Measurements from ENCODE around the gene ARHGAP33. TPM values are rescaled to one million over a fixed set of nuclear protein-coding genes. Genes with fewer than 3 reads are reported as not detected.

The ARHGAP33 gene
- total and polyA plus RNA-seq, 2 donors (not counting 1 experiment from before 2014, with no cell fraction given) = 0.58 to 2.3 TPM

DNA sequence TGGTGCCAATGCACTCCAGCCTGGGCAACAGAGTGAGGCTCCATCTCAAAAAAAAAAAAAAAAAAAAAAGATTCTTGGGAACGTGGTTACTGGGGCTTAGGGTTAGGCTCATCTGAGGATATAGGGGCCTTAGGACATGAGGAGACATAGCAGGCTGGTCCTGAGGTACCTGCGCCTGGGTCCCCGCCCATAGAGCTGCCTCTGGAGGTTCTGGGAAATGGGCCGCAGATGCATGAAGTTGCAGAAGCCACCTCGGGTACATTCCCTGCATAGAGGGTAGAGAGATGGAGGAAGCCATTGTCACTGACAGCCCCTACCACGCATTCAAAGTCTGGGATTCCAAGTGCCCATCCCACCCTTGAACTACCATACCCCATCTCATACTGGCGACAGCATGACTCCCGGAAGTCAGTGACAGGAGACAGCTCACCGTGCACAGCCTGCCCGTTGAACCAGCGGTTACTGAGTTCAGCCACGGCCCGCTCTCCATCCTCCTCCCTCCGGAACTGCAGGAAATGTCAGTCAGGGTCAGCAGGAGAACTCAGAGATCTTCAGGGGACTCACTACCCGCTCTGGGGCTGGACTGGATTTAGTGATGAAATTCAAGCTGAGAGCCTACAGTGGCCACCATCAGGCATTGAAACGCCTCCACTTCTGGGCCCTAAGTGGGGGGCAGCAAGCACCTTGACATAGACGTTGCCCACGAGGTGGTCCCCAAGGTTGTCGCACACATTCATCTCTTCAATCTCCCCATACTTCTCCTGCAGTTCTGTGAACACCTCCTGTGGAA is 31.5 kb upstream of the ARHGAP33 start:
- Histone ChIP-seq H3K36me3 (ENCODE audit: control insufficient read depth, insufficient read depth, low read length) (no peaks in the 10 kb centered on the region), H2AFZ (ENCODE audit: low read length) (no peak overlapping the region), H3K9ac (ENCODE audit: insufficient read depth, low read length) (no peak overlapping the region), H3K9me3 (ENCODE audit: control insufficient read depth, insufficient read depth, low read depth, low read length) (no peaks in the 10 kb centered on the region), H3K79me2 (ENCODE audit: control insufficient read depth, insufficient read depth, low read length) (peaks cover 12% of the 10 kb centered on the region), H3K27ac (ENCODE audit: insufficient read depth, low read length) (no peak overlapping the region), H3K27me3 (ENCODE audit: control insufficient read depth, insufficient read depth, low read length) (no peaks in the 10 kb centered on the region), H4K20me1 (ENCODE audit: control insufficient read depth, extremely low read depth, insufficient read depth, low read length) (no peaks in the 10 kb centered on the region), H3K4me1 (ENCODE audit: control insufficient read depth, extremely low read depth, insufficient read depth, low read length) (peaks cover 12% of the 10 kb centered on the region), H3K4me2 (ENCODE audit: extremely low read depth, insufficient read depth, low read length) (peak overlapping the region; percentile 89), H3K4me3 (replicated peaks in 1 of 4; ENCODE audit: control extremely low read depth in 1 of 4, insufficient read depth in 1 of 4, low read depth in 3 of 4, low read length in 4 of 4) (peak overlapping the region in 1 of 4 experiments; percentile 51)
- no peak for DNase-seq (ENCODE audit: low read depth in 2 of 2)
- no peak for TF ChIP-seq EZH2 (IDR thresholded peaks at IDR 0.05; ENCODE audit: low read length, missing control alignments)
- TF ChIP-seq CTCF (conservative IDR thresholded peaks at IDR 0.05 in 1 of 2, IDR thresholded peaks at IDR 0.05 in 1 of 2; ENCODE audit: low read depth in 1 of 2, low read length in 2 of 2) = no peak

GRCh38 chr19:35744430-35745327 is 30.7 kb upstream of the ARHGAP33 start:
- H3K9me3 ChIP-seq (ENCODE audit: control insufficient read depth, insufficient read depth, low read depth, low read length) = no peaks in the 10 kb centered on the region
- H3K9ac ChIP-seq (ENCODE audit: insufficient read depth, low read length) = peak overlapping the region; percentile 94
- TF ChIP-seq EZH2 (IDR thresholded peaks at IDR 0.05; ENCODE audit: low read length, missing control alignments) = no peak
- TF ChIP-seq CTCF (conservative IDR thresholded peaks at IDR 0.05 in 1 of 2, IDR thresholded peaks at IDR 0.05 in 1 of 2; ENCODE audit: low read depth in 1 of 2, low read length in 2 of 2) = peak; percentile 44 to 52

More at GRCh38 chr19:35744430-35745327, 30.7 kb upstream of the ARHGAP33 start:
- H3K27ac ChIP-seq (ENCODE audit: insufficient read depth, low read length) = peak overlapping the region; percentile 95
- H3K27me3 ChIP-seq (ENCODE audit: control insufficient read depth, insufficient read depth, low read length) = no peaks in the 10 kb centered on the region
- no peaks in the 10 kb centered on the region for H3K36me3 ChIP-seq (ENCODE audit: control insufficient read depth, insufficient read depth, low read length)
- H3K4me3 ChIP-seq (replicated peaks in 1 of 4; ENCODE audit: control extremely low read depth in 1 of 4, insufficient read depth in 1 of 4, low read depth in 3 of 4, low read length in 4 of 4) = peak overlapping the region; percentile 60 to 91 (median 78)
- peak overlapping the region; percentile 73 for H2AFZ ChIP-seq (ENCODE audit: low read length)
- peaks cover 12% of the 10 kb centered on the region for H3K4me1 ChIP-seq (ENCODE audit: control insufficient read depth, extremely low read depth, insufficient read depth, low read length)
- peak; percentile 92 to 96 for DNase-seq (ENCODE audit: low read depth in 2 of 2)
- H3K79me2 ChIP-seq (ENCODE audit: control insufficient read depth, insufficient read depth, low read length) = peaks cover 16% of the 10 kb centered on the region
- no peaks in the 10 kb centered on the region for H4K20me1 ChIP-seq (ENCODE audit: control insufficient read depth, extremely low read depth, insufficient read depth, low read length)
- peak overlapping the region; percentile 89 for H3K4me2 ChIP-seq (ENCODE audit: extremely low read depth, insufficient read depth, low read length)
